ENCODE measurements around the gene SLC27A3.
"Not testable (repeated sequence)": the region's sequence is repeated elsewhere in the genome, so short reads cannot be mapped to it uniquely, and the experiment has no call there.

Gene SLC27A3

DNA sequence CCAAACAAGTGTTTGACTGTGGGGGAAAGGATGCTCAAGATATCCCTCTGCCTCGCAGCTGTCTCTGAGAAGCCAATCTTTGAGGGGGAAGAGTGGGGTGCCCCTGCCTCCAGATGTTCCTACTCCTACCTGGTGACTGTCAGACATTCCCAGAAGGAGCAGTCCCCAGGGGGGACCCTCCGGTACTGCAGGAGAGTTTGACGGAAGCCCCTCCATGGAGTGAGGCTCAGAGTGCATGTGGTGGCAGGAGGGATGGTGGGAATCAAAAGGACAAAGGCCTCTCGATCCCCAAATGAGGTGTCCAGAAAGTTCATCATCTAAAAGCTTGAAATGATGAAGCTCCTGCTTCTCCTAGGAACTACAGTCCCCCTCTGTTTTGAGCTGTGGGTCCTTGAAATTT lies 5.3 kb downstream of the SLC27A3 start:
- no peak for DNase-seq

DNA sequence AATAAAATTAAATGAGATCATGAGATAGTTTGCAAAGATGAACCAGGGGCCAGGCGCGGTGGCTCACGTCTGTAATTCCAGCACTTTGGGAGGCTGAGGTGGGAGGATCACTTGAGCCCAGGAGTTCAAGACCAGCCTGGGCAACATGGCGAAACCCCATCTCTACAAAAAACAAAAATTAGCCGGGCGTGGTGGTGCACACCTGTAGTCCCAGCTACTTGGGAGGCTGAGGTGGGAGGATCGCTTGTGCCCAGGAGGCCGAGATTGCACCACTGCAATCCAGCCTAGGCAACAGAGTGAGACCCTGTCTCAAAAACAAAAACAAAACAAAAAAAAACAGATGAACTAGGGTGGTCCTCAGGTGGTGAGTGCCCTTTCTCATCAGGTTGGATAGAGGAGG lies 7.4 kb downstream of the SLC27A3 start:
- not testable (repeated sequence) for DNase-seq

DNA sequence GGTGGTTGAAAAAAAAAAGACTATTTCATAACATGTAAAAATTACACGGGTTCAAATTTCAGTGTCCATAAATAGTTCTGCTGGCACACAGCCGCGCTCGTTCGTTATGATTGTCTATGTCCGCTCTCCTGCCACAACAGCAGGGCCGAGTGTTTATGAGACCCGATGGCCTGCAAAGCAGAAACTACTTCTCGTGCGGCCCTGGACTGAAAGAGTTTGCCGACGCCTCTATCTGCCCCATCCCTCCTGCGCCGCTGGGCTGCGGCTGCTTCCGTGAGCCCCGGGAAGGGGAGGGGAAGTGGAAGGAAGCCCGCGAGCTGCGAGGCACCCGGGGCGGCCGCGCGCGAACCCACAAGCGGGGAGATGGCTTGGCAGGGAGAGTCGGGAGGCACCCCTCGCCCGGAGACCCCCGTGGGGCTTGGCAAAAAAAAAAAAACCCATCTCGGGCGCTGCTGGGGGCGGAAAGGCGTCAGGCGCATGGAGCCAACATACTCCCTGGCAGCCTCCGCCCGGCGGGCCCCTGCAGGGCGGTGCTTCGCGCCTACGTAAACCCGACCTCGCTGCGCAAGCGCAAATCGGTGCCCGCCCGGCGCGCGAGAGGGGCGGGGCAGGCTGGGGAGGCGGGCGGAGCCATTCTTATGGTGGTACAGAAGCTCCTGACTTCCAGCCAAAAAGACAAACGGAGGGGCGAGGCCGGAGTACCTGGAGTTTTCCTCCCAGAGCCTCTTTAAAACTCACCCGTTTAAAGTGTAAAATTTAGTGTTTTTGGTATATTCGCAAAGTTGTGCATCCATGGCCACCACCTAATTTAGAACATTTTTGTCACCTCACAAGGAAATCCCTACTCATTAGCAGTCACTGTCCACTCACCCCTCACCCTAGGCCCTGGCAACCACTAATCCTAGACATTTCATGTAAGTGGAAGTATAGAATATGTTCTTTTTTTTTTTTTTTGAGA lies 8.3 kb downstream of the SLC27A3 start:
- peak; percentile 80 for DNase-seq

DNA sequence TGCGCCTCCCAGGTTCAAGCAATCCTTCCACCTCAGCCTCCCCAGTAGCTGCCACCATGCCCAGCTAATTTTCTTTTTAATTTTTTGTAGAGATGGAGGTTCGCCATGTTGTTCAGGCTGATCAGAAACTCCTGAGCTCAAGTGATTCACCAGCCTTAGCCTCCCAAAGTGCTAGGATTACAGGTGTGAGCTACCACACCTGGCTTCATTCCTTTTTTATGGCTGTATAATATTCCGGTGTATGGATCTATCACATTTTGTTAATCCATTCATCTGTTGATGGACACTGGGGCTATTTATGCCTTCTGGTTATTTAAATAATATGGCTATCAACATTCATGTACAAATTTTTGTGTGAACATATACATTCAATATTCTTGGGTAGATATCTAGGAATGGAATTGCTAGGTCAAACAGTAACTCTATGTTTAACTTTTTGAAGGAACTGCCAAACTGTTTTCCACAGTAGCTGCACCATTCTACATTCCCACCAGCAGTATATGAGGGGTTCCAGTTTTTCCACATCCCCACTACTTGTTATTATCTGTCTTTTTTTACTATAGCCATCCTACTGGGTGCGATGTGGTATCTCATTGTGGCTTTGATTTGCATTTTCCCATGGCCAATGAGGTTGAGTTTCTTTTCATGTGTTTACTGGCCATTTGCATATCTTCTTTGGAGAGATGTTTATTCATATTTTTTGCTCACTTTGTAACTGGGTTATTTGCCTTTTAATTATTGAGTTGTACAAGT lies 11.0 kb downstream of the SLC27A3 start:
- DNase-seq, result no peak

DNA sequence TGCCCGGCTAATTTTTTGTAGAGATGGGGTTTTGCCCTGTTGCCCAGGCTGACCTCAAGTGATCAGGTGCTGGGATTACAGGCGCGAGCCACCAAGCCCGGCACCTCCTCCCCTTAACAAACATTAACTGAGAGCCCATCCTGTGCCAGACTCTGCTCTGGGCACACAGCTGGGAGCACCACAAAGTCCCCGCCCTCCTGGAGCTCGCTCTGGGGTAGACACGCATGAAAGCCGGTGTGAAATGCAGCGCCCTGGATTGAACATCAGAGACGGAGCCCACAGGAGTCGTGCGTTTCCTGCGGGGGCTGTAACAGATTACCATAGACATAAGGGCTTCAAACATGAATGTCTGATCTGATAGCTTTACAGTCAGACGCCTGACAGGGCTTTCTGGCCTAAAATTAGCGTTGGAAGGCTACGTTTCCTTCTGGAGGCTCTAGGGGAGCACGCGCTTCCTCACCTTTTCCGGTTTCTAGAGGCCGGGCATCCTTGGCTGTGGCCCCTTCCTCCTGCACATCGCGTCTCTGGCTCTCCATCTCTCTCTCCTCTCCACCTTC lies 14.3 kb downstream of the SLC27A3 start:
- DNase-seq, result no peak

DNA sequence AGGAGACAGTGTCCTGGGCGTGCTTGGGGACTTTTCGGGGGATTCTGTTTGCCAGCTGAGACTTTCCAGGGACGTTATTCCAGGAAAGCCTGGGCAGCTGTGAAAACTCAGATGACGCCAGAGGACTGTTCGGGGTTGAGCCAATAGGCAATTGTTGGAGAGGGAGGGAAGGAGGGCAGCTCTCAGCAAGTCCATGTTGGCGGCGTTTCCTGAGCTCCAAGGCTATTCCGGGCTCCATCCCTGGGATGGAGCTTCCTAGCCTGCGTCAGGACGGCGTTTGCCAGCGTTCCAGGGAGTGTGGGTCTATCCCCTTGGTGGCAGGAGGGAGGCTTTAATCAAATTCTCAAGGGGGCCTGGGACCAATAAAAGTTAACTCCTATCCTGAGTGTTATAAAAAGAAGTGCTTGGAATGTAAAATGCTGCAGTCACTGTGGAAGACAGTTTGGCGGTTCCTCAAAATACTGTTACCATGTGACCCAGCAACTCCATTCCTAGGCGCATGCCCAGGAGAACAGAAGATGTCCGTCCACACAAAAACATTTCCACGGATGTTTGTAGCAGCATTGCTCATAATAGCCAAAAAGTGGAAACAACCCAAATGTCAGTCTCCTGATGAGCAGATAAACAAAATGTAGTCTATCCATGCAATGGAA lies 15.2 kb downstream of the SLC27A3 start:
- DNase-seq, result no peak

DNA sequence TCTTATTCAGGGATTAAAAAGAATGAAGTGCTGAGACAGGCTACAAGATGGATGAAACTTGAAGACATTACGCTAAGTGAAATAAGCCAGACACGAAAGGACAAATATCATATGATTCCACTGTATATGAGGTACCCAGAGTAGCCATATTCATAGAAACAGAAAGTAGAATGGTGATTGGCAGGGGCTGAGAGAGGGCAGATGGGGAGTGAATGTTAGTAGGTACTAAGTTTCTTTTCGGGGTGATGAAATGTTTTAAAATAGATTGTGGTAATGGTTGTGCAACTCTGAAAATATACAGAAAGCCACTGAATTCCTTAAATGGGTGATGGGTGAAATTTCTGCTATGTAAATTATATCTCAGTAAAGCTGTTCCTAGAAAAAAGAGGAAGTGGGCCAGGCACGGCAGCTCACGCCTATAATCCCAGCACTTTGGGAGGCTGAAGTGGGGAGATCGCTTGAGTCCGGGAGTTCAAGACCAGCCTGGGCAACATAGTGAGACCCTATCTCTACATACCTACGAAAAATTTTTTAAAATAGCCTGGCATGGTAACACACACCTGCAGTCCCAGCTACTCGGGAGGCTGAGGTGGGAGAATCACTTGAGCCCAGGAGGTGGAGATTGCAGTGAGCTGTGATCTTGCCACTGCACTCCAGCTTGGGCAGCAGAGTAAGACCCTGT lies 15.9 kb downstream of the SLC27A3 start:
- DNase-seq, result no peak

DNA sequence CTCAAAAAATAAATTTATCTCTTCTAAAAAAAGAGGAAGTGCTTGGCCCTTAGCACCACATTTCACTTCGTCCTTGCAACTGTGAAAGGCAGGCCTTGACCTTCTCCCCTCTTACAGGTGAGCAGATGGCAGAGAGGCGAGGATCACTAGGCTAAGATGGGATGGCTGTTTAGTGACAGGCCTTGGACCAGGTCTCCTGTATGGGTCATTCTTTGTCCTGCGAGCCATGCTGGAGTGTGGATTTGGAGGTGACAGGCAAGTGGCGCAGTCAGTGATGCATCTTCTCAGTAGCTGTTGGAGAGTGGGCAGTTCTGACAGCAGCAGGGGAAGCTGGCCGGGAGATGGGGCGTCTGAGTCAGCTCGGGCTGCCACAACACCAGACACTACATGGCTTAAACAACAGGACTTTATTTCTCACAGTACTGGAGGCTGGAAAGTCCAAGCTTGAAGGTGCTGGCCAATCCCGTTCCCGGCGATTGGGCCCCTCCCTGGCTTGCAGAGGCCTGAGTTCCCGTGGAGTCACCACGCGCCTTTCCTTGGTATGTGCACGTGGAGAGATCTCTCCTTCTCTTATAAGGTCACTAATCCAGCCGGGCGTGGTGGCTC lies 16.5 kb downstream of the SLC27A3 start:
- DNase-seq, result no peak

DNA sequence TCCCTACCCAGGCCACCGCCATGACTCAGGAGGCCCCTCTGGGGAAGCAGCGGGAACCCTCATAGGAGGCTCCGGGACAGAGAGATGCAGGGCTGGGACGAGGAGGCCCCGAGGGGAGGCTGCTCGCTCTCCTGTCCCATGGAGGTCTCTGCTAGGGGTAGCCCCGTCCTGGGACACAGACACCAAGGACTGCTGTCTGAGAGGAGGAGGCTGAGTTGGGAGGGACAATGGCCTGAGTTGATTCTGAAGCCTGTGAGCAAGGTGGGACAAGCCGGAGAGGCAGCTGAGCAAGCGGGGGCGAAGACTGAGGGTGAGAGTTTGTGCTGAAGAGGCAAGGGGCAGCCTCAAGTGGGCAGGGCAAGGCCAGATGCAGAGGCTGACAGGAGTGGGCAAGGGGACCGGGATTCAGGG lies 17.4 kb downstream of the SLC27A3 start:
- no peak for DNase-seq

DNA sequence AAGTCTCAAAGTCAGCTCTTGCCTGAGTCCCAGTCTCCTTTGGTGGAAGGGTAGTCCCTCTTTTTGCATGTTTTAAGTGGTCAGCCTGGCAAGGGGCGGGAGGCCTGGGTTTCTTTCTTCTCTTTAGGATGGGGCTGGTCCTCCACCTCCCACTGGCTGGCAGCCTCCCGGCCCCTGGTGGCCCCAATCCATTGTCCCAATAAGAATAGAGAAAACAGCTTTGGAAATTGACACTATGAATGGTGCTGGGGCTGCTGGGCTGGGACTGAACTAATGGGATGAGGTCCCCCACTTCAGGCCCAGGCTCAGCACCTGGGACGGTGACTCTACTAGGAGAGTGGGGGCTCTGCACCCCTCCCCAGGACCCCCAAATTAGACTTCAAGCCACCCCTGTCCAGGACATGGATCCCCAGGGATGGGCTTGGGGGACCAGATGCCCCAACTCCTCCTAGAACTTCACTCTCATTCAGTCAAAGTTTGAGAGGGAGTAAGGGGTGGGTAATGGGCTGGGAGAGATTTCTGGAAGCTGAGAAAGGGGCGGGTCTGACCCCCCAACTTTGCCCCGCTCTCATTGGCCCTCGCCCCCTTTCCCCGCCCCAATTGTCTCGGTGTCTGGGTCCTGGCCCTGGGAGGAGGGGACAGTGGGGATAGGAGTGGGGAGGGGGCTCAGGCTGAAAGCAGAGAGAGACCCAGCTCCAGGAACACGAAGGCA lies 18.2 kb downstream of the SLC27A3 start:
- no peak for DNase-seq

DNA sequence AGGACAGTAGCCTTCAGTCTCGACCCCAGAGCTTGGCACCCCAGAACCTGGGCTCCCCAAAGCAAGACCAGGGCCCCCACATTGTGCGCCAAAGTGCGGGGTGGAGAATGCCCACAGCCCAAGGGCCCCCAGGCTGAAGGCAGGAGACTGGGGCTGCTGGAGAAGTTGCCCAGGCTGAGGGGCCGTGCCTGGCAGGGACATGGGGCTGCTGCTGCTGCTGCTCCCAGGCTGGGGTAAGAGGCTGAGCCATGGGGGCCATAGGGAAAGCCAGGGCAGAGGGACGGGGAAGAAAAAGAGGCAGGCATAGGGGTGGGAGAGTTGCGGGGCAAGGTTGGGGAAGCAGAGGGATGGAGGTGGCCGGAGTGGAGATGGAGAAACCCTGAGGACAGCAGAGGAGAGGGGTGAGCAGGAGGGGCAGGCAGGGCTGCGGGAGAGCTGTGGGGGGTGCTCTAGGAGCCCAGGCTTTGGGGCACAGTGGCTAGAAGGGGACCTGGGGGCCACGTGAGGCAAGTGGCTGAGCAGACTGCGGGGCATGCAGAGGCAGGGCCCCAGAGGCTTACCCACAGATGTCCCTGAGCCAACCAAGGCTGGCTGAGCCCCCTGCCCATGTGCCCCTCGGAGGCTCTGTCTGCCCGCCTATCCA lies 18.9 kb downstream of the SLC27A3 start:
- no peak for DNase-seq

DNA sequence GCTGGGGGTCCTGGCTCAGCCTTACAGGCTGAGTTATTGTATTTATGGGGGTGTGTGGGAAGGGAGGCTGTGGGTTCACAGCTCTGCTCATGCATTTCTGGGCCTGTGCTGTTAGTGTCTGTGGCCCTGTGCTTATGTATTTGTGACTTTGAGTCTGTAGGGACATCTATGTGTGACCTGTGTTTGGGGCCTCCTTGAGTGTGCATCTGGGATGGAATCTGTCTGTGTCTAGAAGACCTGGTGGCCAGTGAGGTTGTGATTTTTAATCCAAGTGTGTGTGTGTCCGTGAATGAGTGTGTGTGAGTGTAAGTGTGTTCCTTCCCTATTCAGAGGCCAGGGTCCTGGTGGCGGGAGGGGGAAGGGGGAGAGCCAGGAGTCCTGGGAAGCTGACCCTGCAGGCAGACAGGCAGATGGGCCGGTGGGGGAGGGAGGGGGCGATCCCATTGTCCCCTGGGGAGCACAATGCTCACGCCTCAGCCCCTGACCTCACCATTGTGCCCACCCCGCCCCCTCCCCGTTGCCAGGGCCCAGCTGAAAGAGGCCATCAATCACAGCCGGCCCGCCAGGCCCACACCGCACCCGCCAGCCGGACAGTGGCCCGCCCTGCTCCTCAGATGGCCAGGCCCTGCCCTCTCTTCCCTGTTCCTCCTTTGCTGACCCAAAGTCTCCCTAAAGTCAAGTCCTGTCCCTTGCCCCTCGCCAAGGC lies 19.6 kb downstream of the SLC27A3 start:
- DNase-seq, result no peak

DNA sequence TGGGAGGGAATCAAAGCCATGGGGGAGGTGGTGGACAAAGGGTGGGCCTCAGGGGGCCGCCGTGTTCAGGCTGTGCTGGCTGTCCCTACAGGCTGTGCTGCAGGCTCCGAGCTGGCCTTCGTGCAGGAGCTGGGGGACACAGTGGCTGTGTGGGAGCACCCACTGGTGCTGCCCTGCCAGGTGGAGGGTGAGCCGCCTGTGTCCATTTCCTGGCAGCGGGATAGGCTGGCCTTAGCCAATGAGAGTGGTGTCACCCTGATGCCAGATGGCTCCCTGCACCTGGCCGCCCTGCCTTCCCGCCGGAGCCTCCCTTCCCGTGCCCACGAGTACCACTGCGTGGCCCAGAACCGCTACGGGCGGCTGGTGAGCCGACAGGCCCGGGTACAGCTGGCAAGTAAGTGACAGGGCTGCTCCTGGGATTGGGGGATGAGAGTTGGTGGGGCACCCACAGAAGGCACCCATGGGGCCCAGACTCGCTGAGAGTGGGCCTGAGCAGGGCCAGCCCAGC lies 20.2 kb downstream of the SLC27A3 start:
- DNase-seq, result no peak

DNA sequence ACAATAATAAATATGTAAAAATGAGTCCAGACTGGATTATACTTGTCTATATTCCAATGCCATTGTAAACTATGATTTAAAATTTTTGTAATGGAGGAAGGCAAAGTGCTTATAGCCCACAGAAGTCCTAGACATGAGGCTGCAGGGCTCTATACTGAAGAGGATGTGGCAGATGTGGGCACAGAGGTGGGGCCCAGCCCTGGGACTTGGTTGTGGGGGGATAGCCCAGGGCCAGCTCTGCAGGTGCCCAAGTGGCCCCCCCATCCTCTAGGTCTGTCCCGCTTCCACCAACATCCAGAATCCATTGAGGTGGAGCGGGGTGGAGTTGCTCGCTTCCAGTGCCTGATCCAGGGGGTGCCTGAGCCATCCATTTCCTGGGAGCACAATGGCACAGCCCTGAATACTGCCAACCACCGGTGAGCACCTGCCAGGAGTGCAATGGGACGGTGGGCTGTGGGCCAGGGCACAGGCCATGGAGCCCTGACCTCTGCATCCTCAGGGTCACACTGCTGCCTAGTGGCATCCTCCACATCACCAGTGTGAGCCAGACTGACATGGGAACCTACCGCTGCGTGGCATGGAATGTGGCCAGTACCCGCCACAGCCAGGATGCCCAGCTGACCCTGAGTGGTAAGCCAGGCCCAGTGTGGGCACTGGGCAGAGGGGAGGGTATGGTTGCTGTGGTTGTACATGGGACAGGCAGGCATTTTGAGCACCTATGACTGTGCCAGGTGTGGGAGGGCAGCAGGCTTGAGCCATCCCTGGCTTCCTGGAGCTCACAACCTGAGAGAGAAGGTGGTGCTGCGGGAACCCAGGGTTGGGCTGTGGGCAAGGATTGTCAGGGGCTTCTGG lies 21.0 kb downstream of the SLC27A3 start:
- DNase-seq, result no peak

DNA sequence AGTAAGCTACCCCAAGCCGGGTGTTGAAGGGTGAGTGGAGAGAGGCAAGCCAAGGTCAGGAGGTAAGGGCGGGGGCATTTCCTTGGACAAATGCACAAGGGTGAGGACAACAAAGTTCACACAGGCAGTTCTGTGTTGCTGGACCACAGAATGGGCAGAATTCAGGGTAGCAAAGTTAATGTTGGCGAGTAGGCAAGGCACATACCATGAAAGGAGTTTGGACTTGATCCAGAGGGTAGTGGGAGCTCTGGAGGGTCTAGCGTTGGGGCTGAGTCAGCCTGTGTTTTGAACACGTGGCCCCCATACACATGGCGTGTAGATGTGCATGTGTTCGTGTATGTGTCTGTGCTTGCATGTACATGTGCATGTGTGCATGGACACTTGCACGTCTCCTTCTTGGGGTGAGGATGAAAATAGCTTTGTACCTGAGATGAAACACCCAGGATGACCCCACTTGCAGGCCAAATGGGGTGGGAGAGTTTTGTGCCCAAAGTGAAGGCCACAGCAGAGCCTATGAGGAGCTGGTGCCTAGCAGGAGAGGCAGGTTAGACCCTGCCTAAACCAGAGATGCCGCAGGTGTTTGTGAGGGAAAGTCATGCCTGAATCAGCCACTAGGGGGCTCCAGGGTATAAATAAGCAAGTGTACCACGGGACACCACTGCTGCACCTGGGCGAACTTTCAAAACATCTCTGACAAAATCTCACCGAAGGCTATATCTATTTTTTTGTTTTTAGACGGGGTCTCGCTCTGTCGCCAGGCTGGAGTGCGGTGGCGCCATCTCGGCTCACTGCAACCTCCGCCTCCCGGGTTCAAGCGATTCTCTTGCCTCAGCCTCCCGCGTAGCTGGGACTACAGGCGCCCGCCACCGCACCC lies 21.8 kb downstream of the SLC27A3 start:
- DNase-seq, result peak; percentile 36

DNA sequence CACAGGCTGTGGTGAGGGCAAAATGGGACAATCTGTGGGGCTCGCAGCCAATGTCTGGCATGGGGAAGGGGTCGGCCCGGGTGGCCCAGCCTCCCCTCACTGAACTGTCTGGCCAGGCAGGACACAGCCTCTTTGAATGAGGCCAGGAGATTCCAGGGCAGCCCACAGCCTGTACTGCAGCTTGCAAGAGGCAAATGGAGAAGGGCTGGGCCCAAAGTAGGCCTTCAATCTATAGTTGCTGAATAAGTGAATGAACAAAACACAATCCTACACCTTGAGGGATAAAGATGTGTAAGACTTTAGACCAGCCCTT lies 23.2 kb downstream of the SLC27A3 start:
- no peak for DNase-seq

DNA sequence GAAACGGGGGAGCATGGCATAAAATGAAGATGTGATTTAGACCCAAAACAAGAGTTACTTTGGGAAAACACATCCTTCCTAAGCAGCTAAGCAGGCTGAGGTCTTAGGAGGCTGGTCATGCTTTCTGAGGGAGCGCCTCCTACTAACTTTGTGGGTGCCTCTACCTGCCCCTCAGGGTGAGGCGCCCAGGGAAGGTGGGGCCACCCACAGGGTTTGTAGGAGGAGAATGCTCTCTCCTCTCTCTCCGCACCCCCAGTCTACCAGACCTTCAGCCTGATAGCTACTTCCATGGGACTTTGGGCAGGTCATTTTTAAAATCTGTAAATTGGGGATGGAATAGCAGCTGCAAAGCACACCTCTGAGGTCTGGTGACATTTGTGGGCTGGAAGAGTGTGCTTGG lies 23.8 kb downstream of the SLC27A3 start:
- no peak for DNase-seq
